ENCODE results near the gene NPDC1.

GRCh38 chr9:137051145-137051724, 5.3 kb upstream of the NPDC1 start:
- TF ChIP-seq POLR2AphosphoS5 (IDR thresholded peaks at IDR 0.05; ENCODE audit: low read depth, low read length), result no peak
- no peak for TF ChIP-seq TAF1 (IDR thresholded peaks at IDR 0.05; ENCODE audit: borderline replicate concordance, low read depth, low read length)
- TF ChIP-seq POLR2A (IDR thresholded peaks at IDR 0.05; ENCODE audit: low read depth, low read length), result no peak
